Hepatocyte (in vitro differentiated cells): ENCODE results near the gene MME. TPM values are rescaled to one million over a fixed set of nuclear protein-coding genes. Genes with fewer than 3 reads are reported as not detected.

Experiments
- DNase-seq: peaks from one replicate; pipeline ENCODE4 v3.0.0-alpha.2; 2016; ENCODE audit warnings: low spot score
- H2AFZ ChIP-seq: fragments of 200-600 bp; sonication (generic); 2 replicates; pipeline ENCODE4 v1.6.0; 2016; ENCODE audit warnings: antibody characterized with exemption, mild to moderate bottlenecking
- H3K27ac ChIP-seq: fragments of 200-600 bp; sonication (generic); 2 replicates; pipeline ENCODE4 v1.5.1; 2016; ENCODE audit warnings: mild to moderate bottlenecking
- H3K27me3 ChIP-seq: fragments of 200-600 bp; sonication (generic); 2 replicates; pipeline ENCODE4 v1.6.1; 2016
- H3K36me3 ChIP-seq: fragments of 200-600 bp; sonication (generic); replicated peaks from 2 replicates; pipeline ENCODE4 v1.5.1; 2016; ENCODE audit warnings: low read depth; ENCODE audit not compliant: insufficient read depth
- H3K4me1 ChIP-seq: fragments of 200-600 bp; sonication (generic); 2 replicates; pipeline ENCODE4 v1.5.1; 2016; ENCODE audit warnings: mild to moderate bottlenecking, moderate library complexity; ENCODE audit not compliant: insufficient read depth
- H3K4me2 ChIP-seq: fragments of 200-600 bp; sonication (generic); 2 replicates; pipeline ENCODE4 v1.6.0; 2016
- H3K4me3 ChIP-seq: fragments of 200-600 bp; sonication (generic); 2 replicates; pipeline ENCODE4 v1.5.1; 2016; ENCODE audit warnings: mild to moderate bottlenecking
- H3K79me2 ChIP-seq: fragments of 200-600 bp; sonication (generic); 2 replicates; pipeline ENCODE4 v1.6.0; 2017; ENCODE audit warnings: mild to moderate bottlenecking
- H3K9me2 ChIP-seq: fragments of 200-600 bp; sonication (generic); replicated peaks from 2 replicates; pipeline ENCODE4 v1.6.0; 2017; ENCODE audit warnings: mild to moderate bottlenecking; ENCODE audit not compliant: insufficient read depth
- H3K9me3 ChIP-seq: fragments of 200-600 bp; sonication (generic); 2 replicates; pipeline ENCODE4 v1.5.1; 2016; ENCODE audit warnings: low read depth, mild to moderate bottlenecking
- H4K20me1 ChIP-seq: fragments of 200-600 bp; sonication (generic); 2 replicates; pipeline ENCODE4 v1.6.0; 2016; ENCODE audit warnings: mild to moderate bottlenecking; ENCODE audit not compliant: insufficient read depth, poor library complexity, severe bottlenecking
- EZH2 ChIP-seq: fragments of 200-600 bp; sonication (generic); IDR thresholded peaks from 2 replicates; pipeline ENCODE4 v1.6.1; 2016; ENCODE audit warnings: antibody characterized with exemption, mild to moderate bottlenecking, borderline replicate concordance
- EZH2phosphoT487 ChIP-seq: fragments of 200-600 bp; sonication (generic); IDR thresholded peaks from one replicate; pipeline ENCODE4 v1.6.1; 2018; ENCODE audit warnings: antibody characterized with exemption, mild to moderate bottlenecking, low read depth, moderate library complexity; ENCODE audit not compliant: unreplicated experiment, severe bottlenecking
- WGBS: methylation state at CpG from one replicate; pipeline ENCODE4 v1.1.6; 2016; ENCODE audit warnings: low lambda C conversion rate; ENCODE audit errors: missing lambda C conversion rate; 5-methylcytosine and 5-hydroxymethylcytosine counted together
- polyA plus RNA-seq: library from polyadenylated mRNA; unstranded; fragments of >200 nt; fragmentation: Nextera tagmentation; extraction: Ambion mirVana; gene quantifications from 2 replicates; pipeline ENCODE4 v1.2.1, GENCODE V29; 2016
- total RNA-seq: library from RNA; depleted of rRNA; stranded (reverse); fragments of >200 nt; gene quantifications from 2 replicates; pipeline ENCODE4 v1.2.3, GENCODE V29; 2014
- TF ChIP-seq, protein P1 (sequence below): fragments of 200-600 bp; sonication (generic); IDR thresholded peaks from 2 replicates; pipeline ENCODE4 v1.5.1; 2016; ENCODE audit warnings: antibody characterized with exemption, mild to moderate bottlenecking; ENCODE audit not compliant: poor library complexity

Gene MME
- total and polyA plus RNA-seq, 2 experiments from 2014 or later = 135 to 250 TPM

DNA sequence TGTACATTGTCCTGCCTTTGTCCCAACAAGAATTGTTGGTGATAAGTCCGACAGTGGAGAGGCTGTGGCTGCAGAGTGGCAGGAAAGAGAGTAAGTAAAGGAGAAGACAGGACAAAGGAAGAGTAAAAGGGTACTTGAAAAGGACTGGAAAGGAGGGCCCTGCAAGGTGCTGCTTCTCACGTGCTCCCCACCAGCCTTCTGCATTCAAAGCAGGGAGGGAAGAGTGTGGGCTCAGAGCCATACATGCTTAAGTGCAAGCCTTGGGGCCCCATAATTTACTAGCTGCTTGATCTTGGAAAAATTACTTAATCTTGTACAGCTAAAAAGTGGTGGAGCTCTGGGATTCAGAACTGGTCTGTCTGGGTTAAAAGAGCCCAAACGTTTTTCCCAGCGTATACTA is 29.9 kb downstream of the MME start:
- WGBS = 73% methylated on average over 4 of the region's 4 CpGs
- Histone ChIP-seq H4K20me1 (no peaks in the 10 kb centered on the region), H3K4me2 (no peak overlapping the region), H3K9me3 (no peaks in the 10 kb centered on the region), H3K4me1 (no peaks in the 10 kb centered on the region), H3K79me2 (peaks cover 6% of the 10 kb centered on the region), H3K9me2 (no peaks in the 10 kb centered on the region), H3K36me3 (no peaks in the 10 kb centered on the region), H2AFZ (no peak overlapping the region), H3K27me3 (no peaks in the 10 kb centered on the region), H3K4me3 (no peak overlapping the region), H3K27ac (no peak overlapping the region)
- DNase-seq = no peak
- TF ChIP-seq EZH2 (no peak), EZH2phosphoT487 (no peak)
- TF ChIP-seq, protein P1, sequence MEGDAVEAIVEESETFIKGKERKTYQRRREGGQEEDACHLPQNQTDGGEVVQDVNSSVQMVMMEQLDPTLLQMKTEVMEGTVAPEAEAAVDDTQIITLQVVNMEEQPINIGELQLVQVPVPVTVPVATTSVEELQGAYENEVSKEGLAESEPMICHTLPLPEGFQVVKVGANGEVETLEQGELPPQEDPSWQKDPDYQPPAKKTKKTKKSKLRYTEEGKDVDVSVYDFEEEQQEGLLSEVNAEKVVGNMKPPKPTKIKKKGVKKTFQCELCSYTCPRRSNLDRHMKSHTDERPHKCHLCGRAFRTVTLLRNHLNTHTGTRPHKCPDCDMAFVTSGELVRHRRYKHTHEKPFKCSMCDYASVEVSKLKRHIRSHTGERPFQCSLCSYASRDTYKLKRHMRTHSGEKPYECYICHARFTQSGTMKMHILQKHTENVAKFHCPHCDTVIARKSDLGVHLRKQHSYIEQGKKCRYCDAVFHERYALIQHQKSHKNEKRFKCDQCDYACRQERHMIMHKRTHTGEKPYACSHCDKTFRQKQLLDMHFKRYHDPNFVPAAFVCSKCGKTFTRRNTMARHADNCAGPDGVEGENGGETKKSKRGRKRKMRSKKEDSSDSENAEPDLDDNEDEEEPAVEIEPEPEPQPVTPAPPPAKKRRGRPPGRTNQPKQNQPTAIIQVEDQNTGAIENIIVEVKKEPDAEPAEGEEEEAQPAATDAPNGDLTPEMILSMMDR = no peak

DNA sequence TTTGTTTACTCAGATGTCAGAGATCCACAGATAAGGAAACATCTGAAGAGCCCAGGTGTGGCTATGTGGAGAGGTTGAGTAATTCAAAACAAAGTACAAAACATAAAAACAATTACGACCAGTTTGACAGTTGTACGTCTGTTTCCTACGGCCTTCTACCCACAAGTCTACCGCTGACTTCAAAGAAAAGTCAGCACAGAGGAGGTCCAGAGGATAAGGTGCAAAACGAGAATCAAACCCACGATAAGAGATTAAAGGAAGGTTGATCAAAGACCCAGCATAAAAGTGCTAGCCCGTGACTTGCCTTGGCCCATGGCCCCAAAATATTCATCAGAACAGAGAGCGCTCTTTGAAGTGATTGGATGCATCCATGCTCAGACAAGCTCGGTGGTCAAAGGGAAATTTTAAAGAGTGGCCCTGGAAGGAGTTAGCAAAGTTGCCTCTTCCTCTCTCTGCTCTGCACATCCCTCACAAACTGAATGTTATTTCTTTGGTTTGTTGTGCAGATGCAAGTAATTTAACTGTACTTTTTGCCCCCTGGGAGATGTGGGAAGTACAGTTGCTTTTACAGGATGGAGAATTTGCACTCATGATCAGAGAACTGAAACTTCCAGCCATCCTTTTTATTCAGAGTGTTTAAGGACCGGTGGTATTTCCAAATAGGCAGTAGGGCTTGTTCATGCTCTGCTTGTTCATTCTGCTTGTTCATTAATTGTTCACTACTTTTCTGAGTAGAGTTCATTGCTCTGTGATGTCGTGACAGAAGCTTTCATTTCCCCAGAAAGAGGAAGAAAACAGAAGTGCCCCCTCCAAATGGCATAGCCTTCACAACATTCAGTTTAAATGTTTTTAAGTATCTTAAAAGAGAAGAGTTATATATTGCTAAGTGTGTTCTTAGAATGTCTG is 31.1 kb downstream of the MME start:
- 69% methylated on average over 11 of the region's 11 CpGs for WGBS
- H3K9me2 ChIP-seq = no peaks in the 10 kb centered on the region
- no peaks in the 10 kb centered on the region for H4K20me1 ChIP-seq
- H3K4me1 ChIP-seq = no peaks in the 10 kb centered on the region
- H3K4me3 ChIP-seq = no peak overlapping the region
- DNase-seq = no peak
- H3K36me3 ChIP-seq = no peaks in the 10 kb centered on the region
- no peaks in the 10 kb centered on the region for H3K27me3 ChIP-seq
- TF ChIP-seq EZH2phosphoT487 (no peak), EZH2 (no peak)
- TF ChIP-seq, protein P1 = no peak
- H3K9me3 ChIP-seq = no peaks in the 10 kb centered on the region
- H3K4me2 ChIP-seq = no peak overlapping the region
- H3K79me2 ChIP-seq = peaks cover 6% of the 10 kb centered on the region
- no peak overlapping the region for H3K27ac ChIP-seq
- no peak overlapping the region for H2AFZ ChIP-seq

GRCh38 chr3:155111971-155112370 is 31.9 kb downstream of the MME start:
- Histone ChIP-seq H2AFZ (no peak overlapping the region), H3K9me3 (no peaks in the 10 kb centered on the region), H3K9me2 (no peaks in the 10 kb centered on the region), H3K4me3 (no peak overlapping the region), H4K20me1 (no peaks in the 10 kb centered on the region), H3K4me2 (no peak overlapping the region), H3K36me3 (no peaks in the 10 kb centered on the region), H3K27ac (no peak overlapping the region), H3K27me3 (no peaks in the 10 kb centered on the region), H3K4me1 (no peaks in the 10 kb centered on the region), H3K79me2 (peaks cover 6% of the 10 kb centered on the region)
- TF ChIP-seq EZH2phosphoT487 = no peak
- no peak for TF ChIP-seq EZH2
- TF ChIP-seq, protein P1 = no peak
- WGBS = 64% methylated on average over 4 of the region's 4 CpGs
- no peak for DNase-seq
